GM21737 (cell line): ENCODE data around the gene KLF7.

Source experiments
- ATAC-seq: cut with Tn5 transposase; IDR thresholded peaks from one replicate; pipeline ENCODE4 v1.9.1; 2021; ENCODE audit warnings: mild to moderate bottlenecking, moderate library complexity; ENCODE audit not compliant: unreplicated experiment

The KLF7 gene

DNA sequence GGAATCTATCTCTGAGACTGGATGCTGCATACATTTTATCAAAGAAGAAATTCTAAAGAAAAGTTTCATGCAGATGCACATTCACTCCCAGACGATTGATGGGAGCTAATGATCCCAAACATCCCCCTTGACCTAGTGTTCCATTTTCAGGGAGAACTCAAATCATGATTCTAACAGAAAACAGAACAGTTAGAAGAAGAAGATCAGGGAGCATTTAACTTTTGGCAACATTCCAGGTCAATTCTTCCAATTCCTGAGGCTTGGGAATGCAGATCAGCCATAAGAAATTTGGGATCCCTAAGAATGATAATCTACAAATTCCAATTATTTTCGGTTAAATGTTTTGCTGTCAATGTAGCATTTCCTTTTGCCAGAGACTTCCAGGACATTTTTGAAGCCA is 129.9 kb downstream of the KLF7 start:
- no peak for ATAC-seq

DNA sequence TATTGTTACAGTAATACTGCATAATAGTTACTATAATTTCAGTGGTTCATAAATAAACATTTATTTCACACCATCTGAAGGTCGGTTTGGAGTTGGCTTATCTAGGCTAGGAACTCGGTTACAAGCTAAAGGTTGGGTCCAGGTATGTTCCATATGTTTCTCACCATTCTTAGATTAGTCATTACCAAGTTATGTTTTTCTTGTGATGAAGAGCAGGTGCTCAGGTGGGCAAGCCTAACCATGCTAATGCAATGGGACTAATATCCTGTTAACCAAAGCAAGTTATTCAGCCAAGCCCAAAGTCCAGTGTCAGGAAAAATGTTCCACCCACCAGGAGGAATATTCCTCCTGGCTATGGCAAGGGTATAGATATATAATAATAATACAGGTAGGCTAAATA is 133.3 kb downstream of the KLF7 start:
- ATAC-seq = no peak
